K562 (cell line): ENCODE results near the gene CHD5. TPM values are rescaled to one million over a fixed set of nuclear protein-coding genes. Genes with fewer than 3 reads are reported as not detected.
A peak's percentile ranks its signal among the peaks of the same experiment; 100 is the strongest.

Experiments
- CBFA2T3 ChIP-seq: fragments of 450-650 bp; IDR thresholded peaks from 2 replicates; pipeline ENCODE4 v1.6.1; 2017
- EGR1 ChIP-seq: fragments of 450-650 bp; conservative IDR thresholded peaks from 2 replicates; pipeline ENCODE4 v1.6.1; 2017; ENCODE audit warnings: mild to moderate bottlenecking
- FIP1L1 ChIP-seq: fragments of 200-400 bp; formaldehyde crosslinking; IDR thresholded peaks from 2 replicates; pipeline ENCODE4 v1.6.1; 2018; ENCODE audit warnings: mild to moderate bottlenecking, low read depth, low read length; ENCODE audit not compliant: poor library complexity, severe bottlenecking
- HIVEP1 ChIP-seq: fragments of 250-450 bp; sonication (Bioruptor Pico); IDR thresholded peaks from 2 replicates; pipeline ENCODE4 v1.4.0; 2020; ENCODE audit warnings: mild to moderate bottlenecking
- KLF13 ChIP-seq: fragments of 450-650 bp; IDR thresholded peaks from 2 replicates; pipeline ENCODE4 v1.6.1; 2016; ENCODE audit warnings: missing genetic modification characterization, low read depth, mild to moderate bottlenecking, missing compliant biosample characterization, moderate library complexity, borderline replicate concordance
- LCOR ChIP-seq: sonication (generic); formaldehyde crosslinking; IDR thresholded peaks from 2 replicates; pipeline ENCODE4 v1.8.0; 2022; ENCODE audit warnings: mild to moderate bottlenecking, missing genetic modification reagents
- MEF2D ChIP-seq: conservative IDR thresholded peaks from 2 replicates; pipeline ENCODE4 v1.6.1; 2016; ENCODE audit warnings: low read depth, missing genetic modification characterization, missing compliant biosample characterization
- NEUROD1 ChIP-seq: fragments of 150-350 bp; IDR thresholded peaks from 2 replicates; pipeline ENCODE4 v1.6.1; 2014; ENCODE audit warnings: borderline replicate concordance, low read length, low read depth; ENCODE audit not compliant: partially characterized antibody
- POLR2B ChIP-seq: fragments of 450-650 bp; IDR thresholded peaks from 2 replicates; pipeline ENCODE4 v1.6.1; 2018; ENCODE audit warnings: low read depth; ENCODE audit not compliant: partially characterized antibody
- POLR3A ChIP-seq: IDR thresholded peaks from 2 replicates; pipeline ENCODE4 v1.6.1; 2011; ENCODE audit warnings: borderline replicate concordance, mild to moderate bottlenecking, moderate library complexity; ENCODE audit not compliant: insufficient read length, insufficient read depth; ENCODE audit errors: extremely low read depth
- RFX1 ChIP-seq: fragments of 450-650 bp; IDR thresholded peaks from 2 replicates; pipeline ENCODE4 v1.6.1; 2016; ENCODE audit warnings: mild to moderate bottlenecking, moderate library complexity
- SRSF1 ChIP-seq: fragments of 200-400 bp; formaldehyde crosslinking; IDR thresholded peaks from 2 replicates; pipeline ENCODE4 v1.6.1; 2017; ENCODE audit warnings: mild to moderate bottlenecking, low read depth, low read length, moderate library complexity
- ZBTB1 ChIP-seq: sonication (generic); formaldehyde crosslinking; IDR thresholded peaks from 2 replicates; pipeline ENCODE4 v1.8.1; 2023; ENCODE audit warnings: missing genetic modification reagents, low read depth, mild to moderate bottlenecking, borderline replicate concordance
- ZNF165 ChIP-seq: fragments of 250-450 bp; sonication (Bioruptor Pico); IDR thresholded peaks from 2 replicates; pipeline ENCODE4 v1.4.0; 2020; ENCODE audit warnings: borderline replicate concordance
- ZNF431 ChIP-seq: sonication (generic); formaldehyde crosslinking; IDR thresholded peaks from 2 replicates; pipeline ENCODE4 v1.8.0; 2022; ENCODE audit warnings: mild to moderate bottlenecking, missing genetic modification reagents
- ZNF717 ChIP-seq: fragments of 250-450 bp; sonication (Bioruptor Pico); IDR thresholded peaks from 2 replicates; pipeline ENCODE4 v1.5.0; 2021
- ZNF785 ChIP-seq: fragments of 250-450 bp; sonication (Bioruptor Pico); IDR thresholded peaks from 2 replicates; pipeline ENCODE4 v1.4.0; 2020; ENCODE audit warnings: mild to moderate bottlenecking
- ZNF79 ChIP-seq: fragments of 250-450 bp; sonication (Bioruptor Pico); IDR thresholded peaks from 2 replicates; pipeline ENCODE4 v1.4.0; 2020; ENCODE audit warnings: low read depth, mild to moderate bottlenecking, moderate library complexity
- polyA plus RNA-seq, 8 experiments: library from polyadenylated mRNA; depleted of rRNA in 4 of 8; stranded (reverse) in 5 of 8; unstranded in 3 of 8; fragments of >200 nt; fragmentation: Nextera tagmentation in 2 of 8; fragmentation: Illumina TruSeq in 1 of 8; extraction: Ambion mirVana in 2 of 8; extraction: Trizol in 1 of 8; gene quantifications; 2 replicates each; pipeline versions ENCODE4 v1.2.1 to v1.2.3, GENCODE V29; 2011 to 2014; ENCODE audit warnings: inconsistent platforms in 1 of 8, missing spikeins in 1 of 8
- total RNA-seq, 7 experiments: library from RNA; depleted of rRNA in 6 of 7; stranded (reverse); fragments of >200 nt in 6 of 7; fragmentation: Illumina TruSeq in 2 of 7; extraction: Trizol in 2 of 7; gene quantifications; 2 replicates each; pipeline versions ENCODE4 v1.2.1 to v1.2.3, GENCODE V29; 2011 to 2021; ENCODE audit warnings: low replicate concordance in 1 of 7
- TF ChIP-seq, protein P1 (sequence below): fragments of 250-450 bp; sonication (Bioruptor Pico); IDR thresholded peaks from 2 replicates; pipeline ENCODE4 v1.5.0; 2020; ENCODE audit warnings: mild to moderate bottlenecking
- TF ChIP-seq, protein P2 (sequence below): fragments of 450-650 bp; IDR thresholded peaks from 2 replicates; pipeline ENCODE4 v1.6.1; 2017; ENCODE audit warnings: antibody characterized with exemption

Gene CHD5
- total and polyA plus RNA-seq, 9 of the 15 experiments (the other 6 are each of a cell fraction or from before 2014, with no cell fraction given) = 0.03 to 0.52 (median 0.11) TPM; not detected in 2

DNA sequence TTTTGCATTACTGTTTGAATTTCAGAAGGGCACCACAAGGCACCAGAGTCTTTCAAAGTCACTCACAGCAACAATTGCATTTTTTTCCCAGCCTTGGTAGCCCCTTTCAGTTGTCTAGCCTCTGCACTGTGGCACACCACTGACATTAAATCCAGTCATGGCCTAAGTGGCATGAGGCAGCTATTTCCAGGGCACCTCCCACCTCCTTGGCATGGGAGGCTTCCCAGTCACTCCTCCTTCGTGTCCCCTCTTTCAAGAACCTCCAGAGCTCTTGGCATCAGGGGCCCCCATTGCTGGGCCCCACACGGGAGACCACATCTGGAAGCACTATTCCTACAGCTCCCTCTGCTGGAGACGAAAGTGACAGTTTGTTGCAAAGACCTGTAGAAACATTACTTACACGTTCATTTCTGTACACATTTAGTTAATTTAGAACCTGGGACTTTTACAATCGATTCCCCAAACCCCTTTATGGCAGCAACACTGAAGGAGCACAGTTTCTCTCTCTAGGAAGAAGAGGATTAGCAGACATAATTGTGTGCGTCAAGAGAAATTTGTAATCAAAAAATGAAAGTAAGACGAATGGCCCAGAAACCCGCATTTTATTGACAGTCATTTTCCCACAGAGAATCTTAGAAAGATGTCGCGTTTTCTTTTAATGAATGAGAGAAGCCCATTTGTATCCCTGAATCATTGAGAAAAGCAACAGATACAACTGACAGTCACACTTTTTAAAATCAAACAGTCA, 5.7 kb upstream of the CHD5 start (continued):
- TF ChIP-seq ZNF431 (CRISPR knock-in tag) (no peak), SRSF1 (no peak), POLR3A (no peak), KLF13 (tag) (no peak), ZNF717 (no peak), CBFA2T3 (no peak), ZNF79 (CRISPR knock-in tag) (no peak), HIVEP1 (no peak), NEUROD1 (no peak), ZNF165 (CRISPR knock-in tag) (no peak), ZBTB1 (CRISPR knock-in tag) (no peak), POLR2B (peak; percentile 64), LCOR (CRISPR knock-in tag) (no peak), EGR1 (no peak), RFX1 (no peak), ZNF785 (CRISPR knock-in tag) (no peak), MEF2D (tag) (no peak), FIP1L1 (no peak)
- TF ChIP-seq, protein P1, sequence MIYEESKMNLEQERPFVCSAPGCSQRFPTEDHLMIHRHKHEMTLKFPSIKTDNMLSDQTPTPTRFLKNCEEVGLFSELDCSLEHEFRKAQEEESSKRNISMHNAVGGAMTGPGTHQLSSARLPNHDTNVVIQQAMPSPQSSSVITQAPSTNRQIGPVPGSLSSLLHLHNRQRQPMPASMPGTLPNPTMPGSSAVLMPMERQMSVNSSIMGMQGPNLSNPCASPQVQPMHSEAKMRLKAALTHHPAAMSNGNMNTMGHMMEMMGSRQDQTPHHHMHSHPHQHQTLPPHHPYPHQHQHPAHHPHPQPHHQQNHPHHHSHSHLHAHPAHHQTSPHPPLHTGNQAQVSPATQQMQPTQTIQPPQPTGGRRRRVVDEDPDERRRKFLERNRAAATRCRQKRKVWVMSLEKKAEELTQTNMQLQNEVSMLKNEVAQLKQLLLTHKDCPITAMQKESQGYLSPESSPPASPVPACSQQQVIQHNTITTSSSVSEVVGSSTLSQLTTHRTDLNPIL (CRISPR knock-in tag) = no peak
- TF ChIP-seq, protein P2, sequence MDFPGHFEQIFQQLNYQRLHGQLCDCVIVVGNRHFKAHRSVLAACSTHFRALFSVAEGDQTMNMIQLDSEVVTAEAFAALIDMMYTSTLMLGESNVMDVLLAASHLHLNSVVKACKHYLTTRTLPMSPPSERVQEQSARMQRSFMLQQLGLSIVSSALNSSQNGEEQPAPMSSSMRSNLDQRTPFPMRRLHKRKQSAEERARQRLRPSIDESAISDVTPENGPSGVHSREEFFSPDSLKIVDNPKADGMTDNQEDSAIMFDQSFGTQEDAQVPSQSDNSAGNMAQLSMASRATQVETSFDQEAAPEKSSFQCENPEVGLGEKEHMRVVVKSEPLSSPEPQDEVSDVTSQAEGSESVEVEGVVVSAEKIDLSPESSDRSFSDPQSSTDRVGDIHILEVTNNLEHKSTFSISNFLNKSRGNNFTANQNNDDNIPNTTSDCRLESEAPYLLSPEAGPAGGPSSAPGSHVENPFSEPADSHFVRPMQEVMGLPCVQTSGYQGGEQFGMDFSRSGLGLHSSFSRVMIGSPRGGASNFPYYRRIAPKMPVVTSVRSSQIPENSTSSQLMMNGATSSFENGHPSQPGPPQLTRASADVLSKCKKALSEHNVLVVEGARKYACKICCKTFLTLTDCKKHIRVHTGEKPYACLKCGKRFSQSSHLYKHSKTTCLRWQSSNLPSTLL = no peak
